Measurements from ENCODE around the gene TKFC.

The TKFC gene

GRCh38 chr11:61306221-61306620 is 26.8 kb upstream of the TKFC start:
- Histone ChIP-seq H3K4me3 (replicated peaks; ENCODE audit: insufficient read depth, low read length) (no peak overlapping the region), H3K27me3 (ENCODE audit: insufficient read depth, poor library complexity, severe bottlenecking) (no peaks in the 10 kb centered on the region), H3K27ac (replicated peaks) (no peak overlapping the region)
- TF ChIP-seq CTCF (IDR thresholded peaks at IDR 0.05; ENCODE audit: insufficient read depth, low read length) (no peak), SPI1 (IDR thresholded peaks at IDR 0.05; ENCODE audit: borderline replicate concordance, low read depth) (no peak), POLR2AphosphoS5 (IDR thresholded peaks at IDR 0.05; ENCODE audit: low read depth) (no peak), REST (IDR thresholded peaks at IDR 0.05; ENCODE audit: insufficient replicate concordance, low read depth) (no peak), GABPA (IDR thresholded peaks at IDR 0.05; ENCODE audit: low read depth) (no peak)
- no peak for DNase-seq (ENCODE audit: low read depth in 1 of 2, low spot score in 1 of 2)

GRCh38 chr11:61307354-61307753 is 25.7 kb upstream of the TKFC start:
- Histone ChIP-seq H3K4me3 (replicated peaks; ENCODE audit: insufficient read depth, low read length) (no peak overlapping the region), H3K27me3 (ENCODE audit: insufficient read depth, poor library complexity, severe bottlenecking) (no peaks in the 10 kb centered on the region), H3K27ac (replicated peaks) (no peak overlapping the region)
- no peak for DNase-seq (ENCODE audit: low read depth in 1 of 2, low spot score in 1 of 2)
- no peak for TF ChIP-seq CTCF (IDR thresholded peaks at IDR 0.05; ENCODE audit: insufficient read depth, low read length)
- peak; percentile 84 for TF ChIP-seq REST (IDR thresholded peaks at IDR 0.05; ENCODE audit: insufficient replicate concordance, low read depth)

GRCh38 chr11:61309141-61309540 is 23.9 kb upstream of the TKFC start:
- TF ChIP-seq SPI1 (IDR thresholded peaks at IDR 0.05; ENCODE audit: borderline replicate concordance, low read depth) = no peak
- TF ChIP-seq REST (IDR thresholded peaks at IDR 0.05; ENCODE audit: insufficient replicate concordance, low read depth) = no peak
- no peak for TF ChIP-seq CTCF (IDR thresholded peaks at IDR 0.05; ENCODE audit: insufficient read depth, low read length)
- TF ChIP-seq POLR2AphosphoS5 (IDR thresholded peaks at IDR 0.05; ENCODE audit: low read depth) = no peak
- no peak for TF ChIP-seq GABPA (IDR thresholded peaks at IDR 0.05; ENCODE audit: low read depth)
- H3K27ac ChIP-seq (replicated peaks) = no peak overlapping the region
- no peak overlapping the region for H3K4me3 ChIP-seq (replicated peaks; ENCODE audit: insufficient read depth, low read length)
- no peaks in the 10 kb centered on the region for H3K27me3 ChIP-seq (ENCODE audit: insufficient read depth, poor library complexity, severe bottlenecking)
- no peak for DNase-seq (ENCODE audit: low read depth in 1 of 2, low spot score in 1 of 2)

Measured in HL-60 (cell line).